Measurements from ENCODE around the gene SLC6A13.

DNA sequence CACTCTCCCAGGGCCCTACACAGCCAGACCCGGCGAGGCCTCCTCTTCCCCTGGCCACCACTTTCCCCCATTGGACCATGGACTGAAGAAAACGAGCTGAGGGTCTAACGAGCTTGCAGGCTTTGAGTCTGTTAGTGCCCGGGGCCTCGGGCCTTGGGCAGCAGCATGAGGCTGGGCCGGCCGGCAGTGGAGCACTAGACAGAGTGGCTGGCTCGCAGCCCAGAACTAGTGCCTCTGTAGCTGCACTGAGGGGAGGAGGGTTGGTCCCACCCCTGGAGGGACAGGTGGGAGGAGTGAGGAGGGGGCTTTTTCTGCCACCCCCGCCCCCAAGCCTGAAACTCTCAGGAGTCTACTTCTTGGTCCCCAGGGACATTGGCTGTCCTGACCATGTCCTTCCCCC lies 87.4 kb downstream of the SLC6A13 start:
- TF ChIP-seq, protein P1, sequence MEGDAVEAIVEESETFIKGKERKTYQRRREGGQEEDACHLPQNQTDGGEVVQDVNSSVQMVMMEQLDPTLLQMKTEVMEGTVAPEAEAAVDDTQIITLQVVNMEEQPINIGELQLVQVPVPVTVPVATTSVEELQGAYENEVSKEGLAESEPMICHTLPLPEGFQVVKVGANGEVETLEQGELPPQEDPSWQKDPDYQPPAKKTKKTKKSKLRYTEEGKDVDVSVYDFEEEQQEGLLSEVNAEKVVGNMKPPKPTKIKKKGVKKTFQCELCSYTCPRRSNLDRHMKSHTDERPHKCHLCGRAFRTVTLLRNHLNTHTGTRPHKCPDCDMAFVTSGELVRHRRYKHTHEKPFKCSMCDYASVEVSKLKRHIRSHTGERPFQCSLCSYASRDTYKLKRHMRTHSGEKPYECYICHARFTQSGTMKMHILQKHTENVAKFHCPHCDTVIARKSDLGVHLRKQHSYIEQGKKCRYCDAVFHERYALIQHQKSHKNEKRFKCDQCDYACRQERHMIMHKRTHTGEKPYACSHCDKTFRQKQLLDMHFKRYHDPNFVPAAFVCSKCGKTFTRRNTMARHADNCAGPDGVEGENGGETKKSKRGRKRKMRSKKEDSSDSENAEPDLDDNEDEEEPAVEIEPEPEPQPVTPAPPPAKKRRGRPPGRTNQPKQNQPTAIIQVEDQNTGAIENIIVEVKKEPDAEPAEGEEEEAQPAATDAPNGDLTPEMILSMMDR (IDR thresholded peaks at IDR 0.05), result no peak
- TF ChIP-seq, protein P2, sequence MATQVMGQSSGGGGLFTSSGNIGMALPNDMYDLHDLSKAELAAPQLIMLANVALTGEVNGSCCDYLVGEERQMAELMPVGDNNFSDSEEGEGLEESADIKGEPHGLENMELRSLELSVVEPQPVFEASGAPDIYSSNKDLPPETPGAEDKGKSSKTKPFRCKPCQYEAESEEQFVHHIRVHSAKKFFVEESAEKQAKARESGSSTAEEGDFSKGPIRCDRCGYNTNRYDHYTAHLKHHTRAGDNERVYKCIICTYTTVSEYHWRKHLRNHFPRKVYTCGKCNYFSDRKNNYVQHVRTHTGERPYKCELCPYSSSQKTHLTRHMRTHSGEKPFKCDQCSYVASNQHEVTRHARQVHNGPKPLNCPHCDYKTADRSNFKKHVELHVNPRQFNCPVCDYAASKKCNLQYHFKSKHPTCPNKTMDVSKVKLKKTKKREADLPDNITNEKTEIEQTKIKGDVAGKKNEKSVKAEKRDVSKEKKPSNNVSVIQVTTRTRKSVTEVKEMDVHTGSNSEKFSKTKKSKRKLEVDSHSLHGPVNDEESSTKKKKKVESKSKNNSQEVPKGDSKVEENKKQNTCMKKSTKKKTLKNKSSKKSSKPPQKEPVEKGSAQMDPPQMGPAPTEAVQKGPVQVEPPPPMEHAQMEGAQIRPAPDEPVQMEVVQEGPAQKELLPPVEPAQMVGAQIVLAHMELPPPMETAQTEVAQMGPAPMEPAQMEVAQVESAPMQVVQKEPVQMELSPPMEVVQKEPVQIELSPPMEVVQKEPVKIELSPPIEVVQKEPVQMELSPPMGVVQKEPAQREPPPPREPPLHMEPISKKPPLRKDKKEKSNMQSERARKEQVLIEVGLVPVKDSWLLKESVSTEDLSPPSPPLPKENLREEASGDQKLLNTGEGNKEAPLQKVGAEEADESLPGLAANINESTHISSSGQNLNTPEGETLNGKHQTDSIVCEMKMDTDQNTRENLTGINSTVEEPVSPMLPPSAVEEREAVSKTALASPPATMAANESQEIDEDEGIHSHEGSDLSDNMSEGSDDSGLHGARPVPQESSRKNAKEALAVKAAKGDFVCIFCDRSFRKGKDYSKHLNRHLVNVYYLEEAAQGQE (IDR thresholded peaks at IDR 0.05), result no peak
- TF ChIP-seq POLR2A (IDR thresholded peaks at IDR 0.05; ENCODE audit: low read length) (no peak), HDAC2 (IDR thresholded peaks at IDR 0.05) (no peak), MAFK (IDR thresholded peaks at IDR 0.05; ENCODE audit: partially characterized antibody) (no peak), MYC (IDR thresholded peaks at IDR 0.05; ENCODE audit: borderline replicate concordance, low read length) (no peak), JUNB (IDR thresholded peaks at IDR 0.05) (no peak)
